ENCODE data around the gene ZBED2.

GRCh38 chr3:111585217-111585616 is 9.9 kb downstream of the ZBED2 start:
- TF ChIP-seq CTCF (IDR thresholded peaks at IDR 0.05; ENCODE audit: low read depth, low read length) (no peak), POLR2A (IDR thresholded peaks at IDR 0.05; ENCODE audit: extremely low read depth, insufficient read length) (no peak)
- TF ChIP-seq, protein P1, sequence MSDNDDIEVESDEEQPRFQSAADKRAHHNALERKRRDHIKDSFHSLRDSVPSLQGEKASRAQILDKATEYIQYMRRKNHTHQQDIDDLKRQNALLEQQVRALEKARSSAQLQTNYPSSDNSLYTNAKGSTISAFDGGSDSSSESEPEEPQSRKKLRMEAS (IDR thresholded peaks at IDR 0.05; ENCODE audit: low read depth, low read length), result no peak

Data from NB4 (cell line).